GM19351 (cell line): Measurements from ENCODE around the gene NRXN3.

ENCODE experiments used
- ATAC-seq: cut with Tn5 transposase; IDR thresholded peaks from one replicate; pipeline ENCODE4 v1.9.1; 2021; ENCODE audit warnings: mild to moderate bottlenecking, moderate library complexity; ENCODE audit not compliant: unreplicated experiment

Gene NRXN3

GRCh38 chr14:79178719-79179118 is 1008.5 kb downstream of the NRXN3 start:
- no peak for ATAC-seq

GRCh38 chr14:79179985-79180384 is 1009.8 kb downstream of the NRXN3 start:
- ATAC-seq, result no peak

- ATAC-seq, result no peak
Observed at GRCh38 chr14:79180656-79181055, 1010.5 kb downstream of the NRXN3 start.

GRCh38 chr14:79186523-79186922 is 1016.4 kb downstream of the NRXN3 start:
- ATAC-seq, result no peak

- no peak for ATAC-seq
Observed at GRCh38 chr14:79193689-79194477, 1023.7 kb downstream of the NRXN3 start.

- no peak for ATAC-seq
Observed at GRCh38 chr14:79196216-79196615, 1026.0 kb downstream of the NRXN3 start.

GRCh38 chr14:79197516-79197915 is 1027.3 kb downstream of the NRXN3 start:
- ATAC-seq, result no peak

- ATAC-seq, result no peak
Observed at GRCh38 chr14:79199217-79199616, 1029.0 kb downstream of the NRXN3 start.

- ATAC-seq, result no peak
Observed at GRCh38 chr14:79201564-79202207, 1031.5 kb downstream of the NRXN3 start.

- no peak for ATAC-seq
Observed at GRCh38 chr14:79204591-79204990, 1034.4 kb downstream of the NRXN3 start.

- no peak for ATAC-seq
Observed at GRCh38 chr14:79209418-79209817, 1039.2 kb downstream of the NRXN3 start.

- ATAC-seq, result no peak
Observed at GRCh38 chr14:79225815-79226214, 1055.6 kb downstream of the NRXN3 start.

GRCh38 chr14:79229383-79229909 is 1059.3 kb downstream of the NRXN3 start:
- ATAC-seq, result no peak

GRCh38 chr14:79242666-79243065 is 1072.5 kb downstream of the NRXN3 start:
- no peak for ATAC-seq

GRCh38 chr14:79246173-79246572 is 1076.0 kb downstream of the NRXN3 start:
- no peak for ATAC-seq

GRCh38 chr14:79248126-79248525 is 1078.0 kb downstream of the NRXN3 start:
- ATAC-seq, result no peak

- no peak for ATAC-seq
Observed at GRCh38 chr14:79248771-79249170, 1078.6 kb downstream of the NRXN3 start.

GRCh38 chr14:79251278-79251677 is 1081.1 kb downstream of the NRXN3 start:
- ATAC-seq, result no peak

GRCh38 chr14:79253576-79253975 is 1083.4 kb downstream of the NRXN3 start:
- no peak for ATAC-seq

GRCh38 chr14:79254069-79254775 is 1084.0 kb downstream of the NRXN3 start:
- no peak for ATAC-seq

- no peak for ATAC-seq
Observed at GRCh38 chr14:79256380-79256779, 1086.2 kb downstream of the NRXN3 start.

- no peak for ATAC-seq
Observed at GRCh38 chr14:79260406-79260805, 1090.2 kb downstream of the NRXN3 start.
